Upper lobe of left lung (tissue), 6 donors: Measurements from ENCODE around the gene IFT22. TPM values are rescaled to one million over a fixed set of nuclear protein-coding genes. Genes with fewer than 3 reads are reported as not detected.

ENCODE experiments used
- ATAC-seq, 2 donors: fragments of 200-7000 bp; cut with Tn5 transposase; one replicate each; pipeline ENCODE4 v1.9.1; 2022; ENCODE audit warnings: mild to moderate bottlenecking in 2 of 2, moderate library complexity in 2 of 2; ENCODE audit not compliant: low FRiP score in 2 of 2
- DNase-seq, 2 donors: peaks; one replicate each; pipeline ENCODE4 v3.0.0-alpha.2; 2019 to 2020
- H3K27ac ChIP-seq, 4 donors: fragments of 200-600 bp; sonication (generic); one replicate each; pipeline ENCODE4 v1.5.1; 2016 to 2019
- H3K27me3 ChIP-seq, 4 donors: fragments of 200-600 bp; sonication (generic); one replicate each; pipeline ENCODE4 v1.5.1; 2017 to 2019
- H3K36me3 ChIP-seq, 4 donors: fragments of 200-600 bp; sonication (generic); one replicate each; pipeline ENCODE4 v1.5.1; 2016 to 2019
- H3K4me1 ChIP-seq, 4 donors: fragments of 200-600 bp; sonication (generic); one replicate each; pipeline ENCODE4 v1.5.1; 2018 to 2019
- H3K4me3 ChIP-seq, 4 donors: fragments of 200-600 bp; sonication (generic); one replicate each; pipeline ENCODE4 v1.5.1; 2017 to 2019; ENCODE audit warnings: mild to moderate bottlenecking in 2 of 4, moderate library complexity in 1 of 4
- H3K9me3 ChIP-seq, 4 donors: fragments of 200-600 bp; sonication (generic); one replicate each; pipeline ENCODE4 v1.5.1; 2018 to 2019
- CTCF ChIP-seq, 6 experiments: fragments of 450-650 bp in 4 of 6; fragments of 200-600 bp in 2 of 6; sonication (generic) in 2 of 6; IDR thresholded peaks; one replicate each; pipeline ENCODE4 v1.5.1; 2016 to 2019; ENCODE audit warnings: antibody characterized with exemption in 6 of 6
- EP300 ChIP-seq, 4 donors: sonication (generic); formaldehyde crosslinking; IDR thresholded peaks; one replicate each; pipeline ENCODE4 v1.5.1; 2017; ENCODE audit warnings: antibody characterized with exemption in 4 of 4, control low read depth in 2 of 4
- POLR2A ChIP-seq, 4 donors: fragments of 450-650 bp; IDR thresholded peaks; one replicate each; pipeline ENCODE4 v1.5.1; 2016 to 2017; ENCODE audit warnings: antibody characterized with exemption in 4 of 4, mild to moderate bottlenecking in 2 of 4
- POLR2AphosphoS5 ChIP-seq, 2 donors: sonication (generic); formaldehyde crosslinking; IDR thresholded peaks; one replicate each; pipeline ENCODE4 v1.5.1; 2017; ENCODE audit warnings: antibody characterized with exemption in 2 of 2
- WGBS, 2 donors: methylation state at CpG; one replicate each; pipeline ENCODE4 v1.1.5; 2017 to 2018; 5-methylcytosine and 5-hydroxymethylcytosine counted together
- total RNA-seq, 6 donors: library from RNA; depleted of rRNA in 4 of 6; stranded (reverse); fragments of >200 nt in 4 of 6; gene quantifications; one replicate each; pipeline versions ENCODE4 v1.1.0 to v1.2.1, GENCODE V29; 2016 to 2021
- donor health status: DM: no; HTN: no; CAD: no; lungs with moderate emphysema.
- donor health status: DM: no; HTN: yes; CAD: no; lungs with severe emphysema.

The IFT22 gene
- total RNA-seq, 6 donors from 2014 or later, result 7.3 to 30.5 (median 17.3) TPM

DNA sequence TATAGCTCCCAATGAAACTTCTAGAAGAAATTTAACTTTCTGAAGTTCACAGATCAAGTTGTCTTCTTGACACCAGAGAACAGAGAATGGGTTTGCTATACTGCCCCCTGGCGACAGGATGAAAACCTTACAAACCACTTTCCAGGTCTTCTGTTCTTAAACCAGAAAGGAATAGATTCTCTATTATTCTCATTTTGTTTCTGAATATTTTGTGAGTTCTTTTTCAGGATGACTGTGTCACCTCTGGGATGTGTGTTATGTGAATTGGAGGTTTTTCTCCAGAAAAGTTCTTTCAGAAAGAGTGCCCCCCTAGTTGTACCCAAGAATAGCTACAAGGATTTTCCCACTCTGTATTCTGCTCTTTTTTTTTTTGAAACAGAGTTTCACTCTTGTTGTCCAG, 6.3 kb downstream of the IFT22 start:
- H3K4me1 ChIP-seq, result no peaks in the 10 kb centered on the region
- H3K4me3 ChIP-seq, result no peak overlapping the region
- DNase-seq (no peak), ATAC-seq (no peak)
- H3K9me3 ChIP-seq, result peaks cover 0 to 4% (median under 1%) of the 10 kb centered on the region in 4 donors
- WGBS, 2 donors, result 4 to 6% methylated on average over 1 of the region's 1 CpG
- no peak overlapping the region for H3K27ac ChIP-seq
- TF ChIP-seq POLR2AphosphoS5 (IDR thresholded peaks at IDR 0.05), result no peak
- TF ChIP-seq CTCF (IDR thresholded peaks at IDR 0.05), result peak in 4 of 6 experiments; percentile 31 to 42 (median 31)
- H3K27me3 ChIP-seq, result no peaks in the 10 kb centered on the region
- H3K36me3 ChIP-seq, result peaks cover 0 to 32% (median 14%) of the 10 kb centered on the region in 4 donors

GRCh38 chr7:101308245-101309085, 13.1 kb downstream of the IFT22 start:
- H3K27me3 ChIP-seq, result peaks cover 0 to 14% (median 3%) of the 10 kb centered on the region in 4 donors
- no peak for TF ChIP-seq POLR2AphosphoS5 (IDR thresholded peaks at IDR 0.05)
- TF ChIP-seq POLR2A (IDR thresholded peaks at IDR 0.05), result no peak
- peak in 1 of 6 experiments; percentile 18 for TF ChIP-seq CTCF (IDR thresholded peaks at IDR 0.05)
- no peak for TF ChIP-seq EP300 (IDR thresholded peaks at IDR 0.05)
- H3K9me3 ChIP-seq, result peaks cover 0 to 8% (median 3%) of the 10 kb centered on the region in 4 donors
- no peak overlapping the region for H3K27ac ChIP-seq
- H3K36me3 ChIP-seq, result no peaks in the 10 kb centered on the region
- ATAC-seq, result peak; percentile 82 to 91
- peaks cover 5 to 13% (median 12%) of the 10 kb centered on the region in 4 donors for H3K4me1 ChIP-seq
- H3K4me3 ChIP-seq, result peak overlapping the region; percentile 7 to 55 (median 48)
- 5% methylated on average over 6 to 38 of the region's 62 CpGs for WGBS, 2 donors
- peak; percentile 86 to 88 for DNase-seq

- Histone ChIP-seq H3K27ac (no peak overlapping the region), H3K4me1 (peaks cover 5 to 25% (median 14%) of the 10 kb centered on the region in 4 donors), H3K36me3 (no peaks in the 10 kb centered on the region), H3K4me3 (no peak overlapping the region), H3K9me3 (peaks cover under 1 to 15% (median 6%) of the 10 kb centered on the region in 4 donors), H3K27me3 (peaks cover 0 to 32% (median 18%) of the 10 kb centered on the region in 4 donors)
- no peak for DNase-seq
- ATAC-seq, result no peak
- TF ChIP-seq EP300 (IDR thresholded peaks at IDR 0.05) (no peak), CTCF (IDR thresholded peaks at IDR 0.05) (no peak)
- 93 to 94% methylated on average over 9 of the region's 9 CpGs for WGBS, 2 donors
These were observed 15.3 kb downstream of the IFT22 start for GRCh38 chr7:101306307-101306706.

GRCh38 chr7:101303102-101303701, 18.4 kb downstream of the IFT22 start:
- peak overlapping the region in 2 of 4 donors; percentile 6 to 10 for H3K4me3 ChIP-seq
- ATAC-seq, result peak; percentile 44 to 51
- DNase-seq, result peak in 1 of 2 donors; percentile 72

More at GRCh38 chr7:101303102-101303701, 18.4 kb downstream of the IFT22 start:
- H3K4me1 ChIP-seq, result peaks cover 3 to 28% (median 8%) of the 10 kb centered on the region in 4 donors
- WGBS, 2 donors, result 16 to 28% methylated on average over 9 to 22 of the region's 40 CpGs
- peaks cover 14 to 25% (median 17%) of the 10 kb centered on the region in 4 donors for H3K9me3 ChIP-seq
- no peak overlapping the region for H3K27ac ChIP-seq
- TF ChIP-seq POLR2A (IDR thresholded peaks at IDR 0.05) (no peak), EP300 (IDR thresholded peaks at IDR 0.05) (no peak), POLR2AphosphoS5 (IDR thresholded peaks at IDR 0.05) (no peak), CTCF (IDR thresholded peaks at IDR 0.05) (no peak)
- no peaks in the 10 kb centered on the region for H3K36me3 ChIP-seq
- peaks cover 0 to 51% (median 33%) of the 10 kb centered on the region in 4 donors for H3K27me3 ChIP-seq
